Measurements from ENCODE around the gene RAB11B. TPM values are rescaled to one million over a fixed set of nuclear protein-coding genes. Genes with fewer than 3 reads are reported as not detected.

Gene RAB11B
- total and polyA plus RNA-seq, 9 of the 15 experiments (the other 6 are each of a cell fraction or from before 2014, with no cell fraction given) = 0.74 to 71.0 (median 13.8) TPM

DNA sequence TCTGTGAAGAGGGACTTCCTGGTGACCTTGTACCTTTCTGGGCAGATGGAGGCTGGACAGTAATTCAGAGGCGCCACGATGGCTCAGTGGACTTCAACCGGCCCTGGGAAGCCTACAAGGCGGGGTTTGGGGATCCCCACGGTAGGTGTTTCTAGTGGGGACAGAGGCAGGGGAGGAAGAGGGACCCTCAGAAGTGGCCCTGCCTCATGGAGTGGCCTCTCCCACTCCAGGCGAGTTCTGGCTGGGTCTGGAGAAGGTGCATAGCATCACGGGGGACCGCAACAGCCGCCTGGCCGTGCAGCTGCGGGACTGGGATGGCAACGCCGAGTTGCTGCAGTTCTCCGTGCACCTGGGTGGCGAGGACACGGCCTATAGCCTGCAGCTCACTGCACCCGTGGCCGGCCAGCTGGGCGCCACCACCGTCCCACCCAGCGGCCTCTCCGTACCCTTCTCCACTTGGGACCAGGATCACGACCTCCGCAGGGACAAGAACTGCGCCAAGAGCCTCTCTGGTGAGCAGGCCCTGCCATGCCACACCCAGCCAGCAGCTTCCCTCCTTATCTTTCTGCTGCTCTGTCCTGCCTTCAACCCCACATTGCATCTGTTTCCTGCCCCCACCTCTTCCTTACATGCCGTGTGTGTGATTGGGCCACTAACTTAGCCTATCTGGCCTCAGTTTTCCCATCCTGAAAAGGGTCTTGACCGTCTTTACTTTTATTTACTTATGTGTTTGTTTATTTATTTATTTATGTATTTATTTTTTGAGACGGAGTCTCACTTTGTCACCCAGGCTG is 19.0 kb upstream of the RAB11B start (continued):
- TF ChIP-seq BRCA1 (IDR thresholded peaks at IDR 0.05) (no peak), BRCA1 (CRISPR knock-in tag; IDR thresholded peaks at IDR 0.05) (no peak), ZNF175 (CRISPR knock-in tag; IDR thresholded peaks at IDR 0.05; ENCODE audit: low read depth) (0 out of 2 replicates have a peak, but pooled peaks have one; percentile 24), ELF1 (tag; IDR thresholded peaks at IDR 0.05) (no peak), MBD2 (IDR thresholded peaks at IDR 0.05; ENCODE audit: borderline replicate concordance, low read depth) (0 out of 2 replicates have a peak, but pooled peaks have one; percentile 16), ZBTB1 (CRISPR knock-in tag; IDR thresholded peaks at IDR 0.05; ENCODE audit: borderline replicate concordance, low read depth) (no peak), CBFA2T3 (IDR thresholded peaks at IDR 0.05) (peak; percentile 87), RB1 (IDR thresholded peaks at IDR 0.05; ENCODE audit: low read depth) (peak; percentile 39; the same call in 1 of the 2 replicates), ZNF316 (IDR thresholded peaks at IDR 0.05) (no peak), ARHGAP35 (IDR thresholded peaks at IDR 0.05; ENCODE audit: partially characterized antibody) (no peak), HNRNPK (IDR thresholded peaks at IDR 0.05; ENCODE audit: low read depth, low read length, poor library complexity, severe bottlenecking) (no peak), ETS1 (conservative IDR thresholded peaks at IDR 0.05; ENCODE audit: control insufficient read depth, low read depth, low read length) (no peak), RBM25 (IDR thresholded peaks at IDR 0.05; ENCODE audit: low read depth, low read length, severe bottlenecking) (no peak), SMAD2 (IDR thresholded peaks at IDR 0.05; ENCODE audit: low read depth, low read length) (no peak), HLTF (IDR thresholded peaks at IDR 0.05) (peak; percentile 23; the same call in 1 of the 2 replicates), PHF20 (IDR thresholded peaks at IDR 0.05; ENCODE audit: partially characterized antibody) (peak; percentile 62), E2F8 (IDR thresholded peaks at IDR 0.05; ENCODE audit: low read depth, partially characterized antibody) (no peak)
- TF ChIP-seq, protein P1, sequence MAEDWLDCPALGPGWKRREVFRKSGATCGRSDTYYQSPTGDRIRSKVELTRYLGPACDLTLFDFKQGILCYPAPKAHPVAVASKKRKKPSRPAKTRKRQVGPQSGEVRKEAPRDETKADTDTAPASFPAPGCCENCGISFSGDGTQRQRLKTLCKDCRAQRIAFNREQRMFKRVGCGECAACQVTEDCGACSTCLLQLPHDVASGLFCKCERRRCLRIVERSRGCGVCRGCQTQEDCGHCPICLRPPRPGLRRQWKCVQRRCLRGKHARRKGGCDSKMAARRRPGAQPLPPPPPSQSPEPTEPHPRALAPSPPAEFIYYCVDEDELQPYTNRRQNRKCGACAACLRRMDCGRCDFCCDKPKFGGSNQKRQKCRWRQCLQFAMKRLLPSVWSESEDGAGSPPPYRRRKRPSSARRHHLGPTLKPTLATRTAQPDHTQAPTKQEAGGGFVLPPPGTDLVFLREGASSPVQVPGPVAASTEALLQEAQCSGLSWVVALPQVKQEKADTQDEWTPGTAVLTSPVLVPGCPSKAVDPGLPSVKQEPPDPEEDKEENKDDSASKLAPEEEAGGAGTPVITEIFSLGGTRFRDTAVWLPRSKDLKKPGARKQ (CRISPR knock-in tag; IDR thresholded peaks at IDR 0.05) = no peak
- TF ChIP-seq, protein P2, sequence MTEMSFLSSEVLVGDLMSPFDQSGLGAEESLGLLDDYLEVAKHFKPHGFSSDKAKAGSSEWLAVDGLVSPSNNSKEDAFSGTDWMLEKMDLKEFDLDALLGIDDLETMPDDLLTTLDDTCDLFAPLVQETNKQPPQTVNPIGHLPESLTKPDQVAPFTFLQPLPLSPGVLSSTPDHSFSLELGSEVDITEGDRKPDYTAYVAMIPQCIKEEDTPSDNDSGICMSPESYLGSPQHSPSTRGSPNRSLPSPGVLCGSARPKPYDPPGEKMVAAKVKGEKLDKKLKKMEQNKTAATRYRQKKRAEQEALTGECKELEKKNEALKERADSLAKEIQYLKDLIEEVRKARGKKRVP (CRISPR knock-in tag; IDR thresholded peaks at IDR 0.05) = 0 out of 2 replicates have a peak, but pooled peaks have one; percentile 11
- TF ChIP-seq, protein P3, sequence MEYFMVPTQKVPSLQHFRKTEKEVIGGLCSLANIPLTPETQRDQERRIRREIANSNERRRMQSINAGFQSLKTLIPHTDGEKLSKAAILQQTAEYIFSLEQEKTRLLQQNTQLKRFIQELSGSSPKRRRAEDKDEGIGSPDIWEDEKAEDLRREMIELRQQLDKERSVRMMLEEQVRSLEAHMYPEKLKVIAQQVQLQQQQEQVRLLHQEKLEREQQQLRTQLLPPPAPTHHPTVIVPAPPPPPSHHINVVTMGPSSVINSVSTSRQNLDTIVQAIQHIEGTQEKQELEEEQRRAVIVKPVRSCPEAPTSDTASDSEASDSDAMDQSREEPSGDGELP (CRISPR knock-in tag; IDR thresholded peaks at IDR 0.05; ENCODE audit: borderline replicate concordance) = peak; percentile 75

All from K562 (cell line).